ENCODE results near the gene KIF13A. TPM values are rescaled to one million over a fixed set of nuclear protein-coding genes. Genes with fewer than 3 reads are reported as not detected.
"Not testable (repeated sequence)": the region's sequence is repeated elsewhere in the genome, so short reads cannot be mapped to it uniquely, and the experiment has no call there.

The KIF13A gene
- total RNA-seq, 1 donor from 2014 or later, result 54.4 TPM

- H3K36me3 Mint-ChIP-seq, result peaks cover 34% of the 10 kb centered on the region
- no peak overlapping the region for H3K4me3 Mint-ChIP-seq
- TF ChIP-seq CTCF (IDR thresholded peaks at IDR 0.05; ENCODE audit: unreplicated experiment), result no peak
- no peaks in the 10 kb centered on the region for H3K4me1 Mint-ChIP-seq
- no peak for DNase-seq (ENCODE audit: low spot score in 2 of 2, unreplicated experiment in 2 of 2)
- no peaks in the 10 kb centered on the region for H3K9me3 Mint-ChIP-seq
- H3K27me3 Mint-ChIP-seq (ENCODE audit: low read depth), result no peaks in the 10 kb centered on the region
- no peak overlapping the region for H3K27ac Mint-ChIP-seq
Measured at GRCh38 chr6:17768881-17769280, 218.6 kb downstream of the KIF13A start.

- no peak overlapping the region for H3K4me3 Mint-ChIP-seq
- DNase-seq (ENCODE audit: low spot score in 2 of 2, unreplicated experiment in 2 of 2), result no peak
- H3K4me1 Mint-ChIP-seq, result no peaks in the 10 kb centered on the region
- H3K9me3 Mint-ChIP-seq, result no peaks in the 10 kb centered on the region
- no peaks in the 10 kb centered on the region for H3K27me3 Mint-ChIP-seq (ENCODE audit: low read depth)
- no peak overlapping the region for H3K27ac Mint-ChIP-seq
- no peak for TF ChIP-seq CTCF (IDR thresholded peaks at IDR 0.05; ENCODE audit: unreplicated experiment)
- H3K36me3 Mint-ChIP-seq, result peaks cover 39% of the 10 kb centered on the region
Measured at GRCh38 chr6:17768388-17768787, 219.0 kb downstream of the KIF13A start.

GRCh38 chr6:17762651-17763050 is 224.8 kb downstream of the KIF13A start:
- no peaks in the 10 kb centered on the region for H3K4me1 Mint-ChIP-seq
- no peaks in the 10 kb centered on the region for H3K9me3 Mint-ChIP-seq
- H3K4me3 Mint-ChIP-seq, result no peak overlapping the region
- peaks cover 27% of the 10 kb centered on the region for H3K36me3 Mint-ChIP-seq
- DNase-seq (ENCODE audit: low spot score in 2 of 2, unreplicated experiment in 2 of 2), result no peak
- H3K27me3 Mint-ChIP-seq (ENCODE audit: low read depth), result no peaks in the 10 kb centered on the region
- no peak for TF ChIP-seq CTCF (IDR thresholded peaks at IDR 0.05; ENCODE audit: unreplicated experiment)
- H3K27ac Mint-ChIP-seq, result no peak overlapping the region

- no peak for DNase-seq (ENCODE audit: low spot score in 2 of 2, unreplicated experiment in 2 of 2)
- TF ChIP-seq CTCF (IDR thresholded peaks at IDR 0.05; ENCODE audit: unreplicated experiment), result no peak
- Mint-ChIP-seq H3K36me3 (peaks cover 10% of the 10 kb centered on the region), H3K27me3 (ENCODE audit: low read depth) (no peaks in the 10 kb centered on the region), H3K9me3 (no peaks in the 10 kb centered on the region), H3K4me1 (no peaks in the 10 kb centered on the region), H3K4me3 (no peak overlapping the region), H3K27ac (no peak overlapping the region)
Measured at GRCh38 chr6:17758119-17758518, 229.3 kb downstream of the KIF13A start.

- Mint-ChIP-seq H3K27ac (no peak overlapping the region), H3K27me3 (ENCODE audit: low read depth) (no peaks in the 10 kb centered on the region), H3K9me3 (no peaks in the 10 kb centered on the region), H3K4me3 (no peak overlapping the region), H3K36me3 (no peaks in the 10 kb centered on the region), H3K4me1 (no peaks in the 10 kb centered on the region)
- TF ChIP-seq CTCF (IDR thresholded peaks at IDR 0.05; ENCODE audit: unreplicated experiment), result no peak
- DNase-seq (ENCODE audit: low spot score in 2 of 2, unreplicated experiment in 2 of 2), result no peak
Measured at GRCh38 chr6:17754254-17754653, 233.2 kb downstream of the KIF13A start.

- not testable (repeated sequence) for H3K4me1 Mint-ChIP-seq; H3K27ac Mint-ChIP-seq; DNase-seq (ENCODE audit: low spot score in 2 of 2, unreplicated experiment in 2 of 2); H3K4me3 Mint-ChIP-seq; H3K36me3 Mint-ChIP-seq; H3K27me3 Mint-ChIP-seq (ENCODE audit: low read depth); H3K9me3 Mint-ChIP-seq
Measured at GRCh38 chr6:17745324-17745723, 242.1 kb downstream of the KIF13A start.

GRCh38 chr6:17744757-17745308 is 242.6 kb downstream of the KIF13A start:
- H3K9me3 Mint-ChIP-seq; H3K27ac Mint-ChIP-seq; H3K36me3 Mint-ChIP-seq; H3K4me1 Mint-ChIP-seq; H3K27me3 Mint-ChIP-seq (ENCODE audit: low read depth); H3K4me3 Mint-ChIP-seq; DNase-seq (ENCODE audit: low spot score in 2 of 2, unreplicated experiment in 2 of 2): not testable (repeated sequence)

Measured in mesothelial cell of epicardium (in vitro differentiated cells).